Loucy (cell line): ENCODE measurements around the gene ZFPM1.

ENCODE experiments used
- H2AFZ ChIP-seq: fragments of 200-600 bp; sonication (generic); 2 replicates; pipeline ENCODE4 v1.6.0; 2016; ENCODE audit warnings: antibody characterized with exemption, mild to moderate bottlenecking, low read length, moderate library complexity
- H3F3A ChIP-seq: fragments of 200-600 bp; 2 replicates; pipeline ENCODE4 v1.6.0; 2016; ENCODE audit warnings: antibody characterized with exemption, low read depth, mild to moderate bottlenecking
- H3K27me3 ChIP-seq: fragments of 200-600 bp; sonication (generic); 2 replicates; pipeline ENCODE4 v1.6.1; 2014; ENCODE audit warnings: low read length, mild to moderate bottlenecking; ENCODE audit not compliant: insufficient read depth, poor library complexity, severe bottlenecking
- H3K36me3 ChIP-seq: fragments of 200-600 bp; sonication (generic); 2 replicates; pipeline ENCODE4 v1.6.1; 2016; ENCODE audit warnings: low read length; ENCODE audit not compliant: insufficient read depth
- H3K4me1 ChIP-seq: fragments of 200-600 bp; sonication (generic); 2 replicates; pipeline ENCODE4 v1.5.1; 2014; ENCODE audit warnings: low read length, mild to moderate bottlenecking; ENCODE audit not compliant: insufficient read depth, poor library complexity, severe bottlenecking
- H3K4me2 ChIP-seq: fragments of 200-600 bp; sonication (generic); 2 replicates; pipeline ENCODE4 v1.6.0; 2014; ENCODE audit warnings: antibody characterized with exemption, low read length, low read depth, mild to moderate bottlenecking; ENCODE audit not compliant: poor library complexity, severe bottlenecking
- H3K4me3 ChIP-seq: fragments of 200-600 bp; sonication (generic); 2 replicates; pipeline ENCODE4 v1.5.1; 2014; ENCODE audit warnings: low read length, mild to moderate bottlenecking, mixed read lengths; ENCODE audit not compliant: poor library complexity, severe bottlenecking
- H3K79me2 ChIP-seq: fragments of 200-600 bp; sonication (generic); 2 replicates; pipeline ENCODE4 v1.6.1; 2014; ENCODE audit warnings: low read length; ENCODE audit not compliant: insufficient read depth
- H3K9ac ChIP-seq: fragments of 200-600 bp; sonication (generic); 2 replicates; pipeline ENCODE4 v1.6.0; 2014; ENCODE audit warnings: mild to moderate bottlenecking, low read depth, low read length, moderate library complexity; ENCODE audit not compliant: poor library complexity, severe bottlenecking
- H3K9me2 ChIP-seq: fragments of 200-600 bp; sonication (generic); replicated peaks from 2 replicates; pipeline ENCODE4 v1.6.1; 2016; ENCODE audit warnings: low read depth, low read length, mixed read lengths
- H3K9me3 ChIP-seq: fragments of 200-600 bp; sonication (generic); 2 replicates; pipeline ENCODE4 v1.6.1; 2014; ENCODE audit warnings: mild to moderate bottlenecking, antibody characterized with exemption, low read length, low read depth; ENCODE audit not compliant: insufficient read depth
- H4K20me1 ChIP-seq: fragments of 200-600 bp; sonication (generic); 2 replicates; pipeline ENCODE4 v1.6.0; 2014; ENCODE audit warnings: antibody characterized with exemption, low read length, mild to moderate bottlenecking; ENCODE audit not compliant: insufficient read depth, poor library complexity, severe bottlenecking
- EZH2phosphoT487 ChIP-seq: fragments of 200-600 bp; IDR thresholded peaks from 2 replicates; pipeline ENCODE4 v1.6.1; 2018; ENCODE audit warnings: antibody characterized with exemption, mild to moderate bottlenecking, moderate library complexity, borderline replicate concordance
- TF ChIP-seq, protein P1 (sequence below): fragments of 200-600 bp; sonication (generic); conservative IDR thresholded peaks from 2 replicates; pipeline ENCODE4 v1.5.1; 2014; ENCODE audit warnings: mild to moderate bottlenecking, antibody characterized with exemption, low read length

Gene ZFPM1

DNA sequence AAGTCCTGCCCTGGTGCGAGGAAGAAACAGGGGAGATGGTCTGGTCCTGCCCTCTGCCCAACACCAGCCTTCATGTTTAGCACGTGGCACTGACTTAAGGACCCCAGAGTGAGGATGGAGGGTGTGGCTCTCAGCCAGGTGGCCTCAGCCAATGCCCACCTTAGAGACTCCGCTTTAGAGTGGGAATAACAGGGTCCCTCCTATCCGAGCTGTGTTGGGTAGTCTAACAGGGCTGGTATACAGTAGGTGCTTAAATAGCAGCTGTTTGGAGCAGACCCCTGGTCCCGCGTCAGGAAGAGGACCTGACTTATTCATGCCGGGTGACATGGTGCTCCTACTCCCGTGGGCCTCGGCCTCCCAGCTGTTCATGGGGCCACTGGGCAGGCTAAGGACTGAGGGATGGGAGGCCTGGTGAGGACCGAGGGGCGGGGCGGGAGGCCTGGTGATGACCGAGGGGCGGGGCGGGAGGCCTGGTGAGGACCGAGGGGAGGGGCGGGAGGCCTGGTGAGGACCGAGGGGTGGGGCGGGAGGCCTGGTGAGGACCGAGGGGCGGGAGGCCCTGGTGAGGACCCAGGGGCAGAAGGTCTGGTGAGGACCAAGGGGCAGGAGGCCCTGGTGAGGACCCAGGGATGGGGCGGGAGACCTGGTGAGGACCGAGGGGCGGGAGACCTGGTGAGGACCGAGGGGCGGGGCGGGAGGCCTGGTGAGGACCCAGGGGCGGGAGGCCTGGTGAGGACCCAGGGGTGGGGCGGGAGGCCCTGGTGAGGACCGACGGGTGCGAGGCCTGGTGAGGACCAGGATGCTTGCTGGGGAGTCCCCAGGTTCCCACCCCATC lies 7.6 kb downstream of the ZFPM1 start:
- H3K9me2 ChIP-seq = no peaks in the 10 kb centered on the region
- H3K36me3 ChIP-seq = no peaks in the 10 kb centered on the region
- peaks cover 60% of the 10 kb centered on the region for H4K20me1 ChIP-seq
- H3F3A ChIP-seq = peaks cover 3% of the 10 kb centered on the region; the same call in 1 of the 2 replicates
- H3K4me2 ChIP-seq = no peak overlapping the region
- H3K27me3 ChIP-seq = no peaks in the 10 kb centered on the region
- H3K4me3 ChIP-seq = no peak overlapping the region
- no peaks in the 10 kb centered on the region for H3K9me3 ChIP-seq
- H2AFZ ChIP-seq = no peak overlapping the region
- H3K79me2 ChIP-seq = peaks cover 95% of the 10 kb centered on the region
- TF ChIP-seq EZH2phosphoT487 = no peak
- TF ChIP-seq, protein P1, sequence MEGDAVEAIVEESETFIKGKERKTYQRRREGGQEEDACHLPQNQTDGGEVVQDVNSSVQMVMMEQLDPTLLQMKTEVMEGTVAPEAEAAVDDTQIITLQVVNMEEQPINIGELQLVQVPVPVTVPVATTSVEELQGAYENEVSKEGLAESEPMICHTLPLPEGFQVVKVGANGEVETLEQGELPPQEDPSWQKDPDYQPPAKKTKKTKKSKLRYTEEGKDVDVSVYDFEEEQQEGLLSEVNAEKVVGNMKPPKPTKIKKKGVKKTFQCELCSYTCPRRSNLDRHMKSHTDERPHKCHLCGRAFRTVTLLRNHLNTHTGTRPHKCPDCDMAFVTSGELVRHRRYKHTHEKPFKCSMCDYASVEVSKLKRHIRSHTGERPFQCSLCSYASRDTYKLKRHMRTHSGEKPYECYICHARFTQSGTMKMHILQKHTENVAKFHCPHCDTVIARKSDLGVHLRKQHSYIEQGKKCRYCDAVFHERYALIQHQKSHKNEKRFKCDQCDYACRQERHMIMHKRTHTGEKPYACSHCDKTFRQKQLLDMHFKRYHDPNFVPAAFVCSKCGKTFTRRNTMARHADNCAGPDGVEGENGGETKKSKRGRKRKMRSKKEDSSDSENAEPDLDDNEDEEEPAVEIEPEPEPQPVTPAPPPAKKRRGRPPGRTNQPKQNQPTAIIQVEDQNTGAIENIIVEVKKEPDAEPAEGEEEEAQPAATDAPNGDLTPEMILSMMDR = no peak
- H3K9ac ChIP-seq = no peak overlapping the region
- H3K4me1 ChIP-seq = peaks cover 22% of the 10 kb centered on the region

DNA sequence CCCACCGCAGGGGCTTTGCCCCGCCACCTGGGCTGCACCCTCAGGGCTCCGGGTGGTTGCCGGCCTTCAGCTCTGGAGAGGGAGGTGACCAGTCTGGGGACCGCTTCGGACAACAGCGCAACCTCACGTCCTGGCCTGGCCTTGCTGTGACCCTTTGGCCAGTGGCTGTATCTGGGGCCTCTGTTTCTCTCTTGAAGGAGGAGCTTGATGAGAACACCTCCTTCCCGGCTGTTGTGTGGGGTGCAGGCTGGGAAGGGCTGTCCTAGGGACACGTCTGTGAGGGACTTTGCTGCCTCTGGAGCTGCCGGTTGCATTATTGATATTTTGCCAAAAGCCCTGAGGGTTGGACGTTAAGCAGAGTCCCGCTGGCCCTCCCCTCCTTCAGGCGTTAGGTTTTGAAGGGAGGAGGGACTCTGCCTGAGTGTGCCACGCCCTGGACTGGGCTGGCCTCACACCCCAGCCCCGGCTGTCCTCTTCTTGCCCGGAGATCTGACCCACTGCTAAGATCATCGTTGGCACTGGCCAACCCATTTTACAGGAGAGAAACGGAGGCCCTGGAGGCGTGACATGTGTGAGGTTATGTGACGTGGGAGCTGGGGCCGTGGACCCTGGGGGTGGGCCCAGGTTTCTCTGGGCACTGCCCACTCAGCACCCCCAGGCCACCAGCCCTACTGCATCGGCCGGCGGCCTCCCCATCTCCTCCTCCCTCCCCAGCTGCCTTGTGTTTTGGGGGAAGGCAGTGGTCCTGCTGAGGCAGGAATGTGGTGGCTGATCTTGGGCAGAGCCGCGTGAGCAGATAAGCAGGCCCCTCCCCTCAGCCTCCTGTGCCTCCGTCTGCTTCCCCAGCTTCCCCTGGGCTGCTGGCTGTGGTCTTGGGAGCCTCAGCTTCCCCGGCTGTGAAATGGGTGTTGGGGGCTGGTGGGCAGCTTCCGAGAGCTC lies 8.5 kb downstream of the ZFPM1 start:
- H3K79me2 ChIP-seq = peaks cover 97% of the 10 kb centered on the region
- peaks cover 21% of the 10 kb centered on the region for H3K4me1 ChIP-seq
- no peak overlapping the region for H2AFZ ChIP-seq
- no peaks in the 10 kb centered on the region for H3F3A ChIP-seq
- H3K9me3 ChIP-seq = no peaks in the 10 kb centered on the region
- no peaks in the 10 kb centered on the region for H3K36me3 ChIP-seq
- TF ChIP-seq EZH2phosphoT487 = no peak
- TF ChIP-seq, protein P1 = no peak
- no peaks in the 10 kb centered on the region for H3K9me2 ChIP-seq
- H3K27me3 ChIP-seq = no peaks in the 10 kb centered on the region
- H3K9ac ChIP-seq = no peak overlapping the region
- no peak overlapping the region for H3K4me2 ChIP-seq
- peaks cover 56% of the 10 kb centered on the region for H4K20me1 ChIP-seq
- H3K4me3 ChIP-seq = no peak overlapping the region

DNA sequence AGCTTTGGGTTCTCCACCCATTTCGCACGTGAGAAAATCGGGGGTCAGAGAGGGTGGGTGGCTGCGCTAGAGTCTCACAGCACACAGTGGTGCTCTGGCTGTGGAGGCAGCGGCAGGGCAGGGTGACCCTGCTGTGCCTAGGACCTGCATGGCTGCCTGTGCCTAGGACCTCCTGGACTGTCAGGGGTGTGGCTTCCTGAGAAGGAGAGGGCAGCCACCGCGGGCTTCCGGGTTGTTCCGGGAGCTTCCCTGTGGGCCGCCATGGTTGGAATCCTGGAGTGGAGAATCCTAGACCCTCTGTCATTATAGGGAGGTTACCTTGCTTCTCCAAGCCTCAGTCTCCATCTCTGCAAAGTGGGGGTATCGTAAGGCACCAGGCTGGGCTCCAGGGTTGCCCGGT lies 9.3 kb downstream of the ZFPM1 start:
- no peaks in the 10 kb centered on the region for H3F3A ChIP-seq
- peaks cover 53% of the 10 kb centered on the region for H4K20me1 ChIP-seq
- no peaks in the 10 kb centered on the region for H3K9me2 ChIP-seq
- no peak for TF ChIP-seq EZH2phosphoT487
- TF ChIP-seq, protein P1 = no peak
- H3K9ac ChIP-seq = no peak overlapping the region
- H3K4me3 ChIP-seq = no peak overlapping the region
- H3K79me2 ChIP-seq = peaks cover 97% of the 10 kb centered on the region
- no peaks in the 10 kb centered on the region for H3K9me3 ChIP-seq
- no peaks in the 10 kb centered on the region for H3K27me3 ChIP-seq
- H2AFZ ChIP-seq = no peak overlapping the region
- H3K4me2 ChIP-seq = no peak overlapping the region
- H3K4me1 ChIP-seq = peaks cover 18% of the 10 kb centered on the region
- no peaks in the 10 kb centered on the region for H3K36me3 ChIP-seq
